Iris pigment epithelial cell (primary cell): ENCODE measurements around the gene ADCY4.

Experiments
- DNase-seq: peaks from one replicate; pipeline ENCODE4 v3.0.0-alpha.2; 2011; ENCODE audit warnings: low read depth

ADCY4 gene

DNA sequence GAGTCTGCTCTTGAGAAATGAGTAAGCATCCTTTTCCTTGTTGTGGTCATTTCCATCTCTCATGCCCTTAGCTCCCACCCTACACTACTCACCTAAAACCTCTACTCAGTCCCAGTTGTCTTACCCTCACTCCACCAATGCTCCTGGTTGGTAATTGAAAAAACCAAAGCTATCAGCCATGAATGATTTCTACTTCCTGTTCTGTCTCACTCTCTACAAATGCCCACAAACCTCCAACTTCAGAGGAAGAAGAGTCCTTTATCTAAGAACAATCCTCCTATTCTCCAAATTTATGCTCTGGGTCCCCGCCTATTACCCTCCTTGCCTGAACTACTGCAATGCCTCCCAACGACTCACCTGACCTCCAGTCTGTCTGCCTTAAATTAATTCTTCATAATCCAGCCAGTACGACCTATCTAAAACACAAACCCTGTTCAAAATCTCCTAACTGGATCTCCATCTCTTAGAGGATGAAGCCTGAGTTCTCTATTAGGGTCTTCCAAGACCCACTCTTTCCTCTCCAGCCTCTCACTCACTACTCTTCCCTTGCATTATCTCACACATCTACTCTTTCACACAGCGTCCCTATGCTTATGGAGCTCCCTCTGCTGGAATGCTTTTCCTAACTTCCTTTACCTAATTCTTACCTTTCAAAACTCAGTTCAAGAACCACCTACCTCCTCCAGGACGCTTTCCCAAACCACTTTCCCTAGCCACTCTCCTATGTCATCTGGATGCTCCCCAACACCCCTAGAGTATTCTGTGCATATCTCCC, 37.5 kb downstream of the ADCY4 start:
- no peak for DNase-seq

DNA sequence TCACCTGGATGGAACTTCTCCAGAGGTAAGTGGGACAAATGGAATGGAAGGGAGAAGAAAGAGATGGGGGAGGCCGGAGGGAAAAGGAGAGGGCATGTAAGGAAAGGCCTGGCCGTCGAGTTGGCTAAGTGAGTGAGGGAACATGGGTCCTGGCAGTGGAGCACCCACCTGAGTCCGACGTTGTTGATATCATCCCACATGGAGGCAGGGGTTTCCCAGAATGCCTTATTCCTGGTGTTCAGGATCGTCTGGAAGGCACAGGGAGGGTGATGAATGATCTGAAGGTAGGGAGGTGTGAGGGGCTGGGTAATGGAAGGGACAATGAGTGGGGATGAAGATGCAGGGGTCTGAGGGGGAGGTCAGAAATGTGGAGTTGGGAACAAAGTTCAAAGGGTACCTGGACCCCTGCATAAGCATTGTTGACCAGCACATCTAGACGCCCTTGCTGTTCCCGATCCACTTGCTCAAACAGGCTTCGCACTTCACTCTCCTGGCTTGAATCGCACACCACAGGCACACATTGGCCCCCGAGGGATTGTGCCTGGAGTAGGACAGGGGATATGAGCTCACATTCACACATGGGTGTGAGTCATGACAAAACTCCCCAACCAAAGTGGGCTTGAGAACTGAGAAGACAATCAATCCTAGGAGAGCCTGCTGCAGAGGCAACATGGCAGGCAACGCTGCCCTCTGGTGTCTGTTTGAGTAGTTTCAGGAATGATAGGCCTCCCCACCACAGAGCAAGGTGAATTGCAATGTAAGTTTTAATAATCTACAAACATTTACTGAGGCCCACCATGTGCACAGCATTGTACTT, 38.3 kb downstream of the ADCY4 start:
- peak; percentile 94 for DNase-seq

- DNase-seq = no peak
Observed at GRCh38 chr14:24293525-24293924, 41.3 kb downstream of the ADCY4 start.

- DNase-seq = no peak
Observed at GRCh38 chr14:24292118-24292807, 42.6 kb downstream of the ADCY4 start.

GRCh38 chr14:24291446-24292117, 43.3 kb downstream of the ADCY4 start:
- DNase-seq = no peak

- DNase-seq = no peak
Observed at GRCh38 chr14:24290746-24291145, 44.1 kb downstream of the ADCY4 start.

DNA sequence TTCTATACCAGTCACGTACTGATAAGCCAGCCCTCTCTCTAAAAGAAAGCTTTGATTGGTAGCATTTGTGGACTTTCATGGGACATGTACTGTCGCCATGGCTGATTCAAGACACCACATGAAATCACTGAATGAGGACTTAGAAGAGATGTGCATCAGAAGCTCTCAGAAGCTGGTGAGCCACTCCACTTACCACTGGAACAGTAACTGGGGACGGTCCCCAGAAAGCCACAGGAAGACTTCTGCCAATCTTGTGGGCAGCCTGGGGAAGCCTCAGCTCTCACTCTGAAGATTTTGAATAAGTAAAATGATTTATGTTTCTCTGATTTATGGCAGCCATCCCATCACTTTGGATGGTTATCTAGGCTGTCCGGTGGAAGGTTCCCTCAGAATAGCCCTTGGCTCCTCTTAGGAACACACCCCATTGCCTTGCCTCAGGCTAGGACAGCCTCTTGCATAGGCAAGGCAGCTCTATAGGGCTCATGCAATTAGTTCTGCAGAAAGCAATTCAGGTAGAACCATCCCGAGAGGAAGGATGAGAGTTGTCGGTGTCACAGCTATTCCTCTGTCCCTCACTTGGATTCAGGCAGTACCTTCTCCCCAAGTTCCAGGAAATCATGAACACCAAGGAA, 45.1 kb downstream of the ADCY4 start:
- DNase-seq = no peak

DNA sequence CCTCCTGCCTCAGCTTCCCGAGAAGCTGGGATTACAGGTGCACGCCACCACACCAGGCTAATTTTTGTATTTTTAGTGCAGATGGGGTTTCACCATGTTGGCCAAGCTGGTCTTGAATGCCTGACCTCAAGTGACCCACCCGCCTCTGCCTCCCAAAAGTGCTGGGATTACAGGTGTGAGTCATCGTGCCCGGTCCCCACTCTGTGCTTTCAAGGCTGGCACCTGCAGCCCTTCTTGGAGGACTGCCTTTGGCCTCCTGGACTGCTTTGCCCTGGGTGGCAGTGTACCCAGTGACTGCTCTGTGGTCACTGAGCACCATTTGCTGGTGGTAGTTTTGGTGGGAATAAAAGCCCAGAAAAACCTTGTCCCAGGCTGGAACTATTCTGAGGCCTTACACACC, 47.9 kb downstream of the ADCY4 start:
- no peak for DNase-seq

DNA sequence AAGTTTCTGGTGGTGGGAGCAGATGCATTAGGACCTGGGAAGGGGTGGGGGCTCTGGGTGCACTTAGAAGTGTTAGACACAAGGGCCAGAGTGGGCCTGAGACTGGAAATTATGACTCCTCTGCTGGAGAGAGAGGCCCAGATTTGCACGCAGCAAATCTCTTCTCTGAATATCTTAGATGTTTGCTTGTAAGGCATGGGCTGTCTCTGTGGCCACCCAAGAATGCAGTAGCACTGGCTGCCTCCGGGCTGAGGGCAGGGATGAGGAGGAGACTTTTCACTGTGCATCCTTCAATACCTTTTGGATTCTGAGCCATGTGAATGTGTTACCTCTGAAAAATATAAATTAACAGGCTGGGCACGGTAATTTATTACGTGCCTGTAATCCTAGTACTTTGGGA, 49.5 kb downstream of the ADCY4 start:
- no peak for DNase-seq

DNA sequence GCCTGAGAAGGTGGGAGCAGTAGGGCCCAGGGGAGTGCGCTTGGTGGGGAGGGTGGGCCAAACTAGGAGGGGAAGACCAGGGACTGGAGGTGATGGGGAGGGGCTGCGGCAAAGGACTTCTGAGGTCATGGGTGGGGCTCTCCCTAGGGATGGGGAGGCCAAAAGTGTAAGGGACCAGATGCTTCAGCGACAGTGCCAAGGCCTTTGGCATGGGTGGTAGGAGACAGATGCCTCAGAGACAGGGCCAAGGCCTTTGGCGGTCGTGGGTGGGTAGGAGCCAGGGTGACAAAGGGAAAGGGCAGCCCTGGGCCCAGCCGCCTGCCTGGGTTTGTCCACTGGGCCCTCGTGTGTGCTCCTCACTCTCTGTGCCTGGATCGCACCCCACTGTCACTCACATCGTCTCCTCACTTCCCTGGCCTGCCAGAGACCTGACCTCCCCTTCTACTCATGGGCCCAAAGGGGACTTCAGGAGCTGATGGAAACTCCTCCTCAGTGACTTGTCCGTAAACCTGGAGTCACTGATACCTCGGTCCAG, 50.3 kb downstream of the ADCY4 start:
- no peak for DNase-seq

GRCh38 chr14:24283796-24284460, 50.9 kb downstream of the ADCY4 start:
- no peak for DNase-seq

DNA sequence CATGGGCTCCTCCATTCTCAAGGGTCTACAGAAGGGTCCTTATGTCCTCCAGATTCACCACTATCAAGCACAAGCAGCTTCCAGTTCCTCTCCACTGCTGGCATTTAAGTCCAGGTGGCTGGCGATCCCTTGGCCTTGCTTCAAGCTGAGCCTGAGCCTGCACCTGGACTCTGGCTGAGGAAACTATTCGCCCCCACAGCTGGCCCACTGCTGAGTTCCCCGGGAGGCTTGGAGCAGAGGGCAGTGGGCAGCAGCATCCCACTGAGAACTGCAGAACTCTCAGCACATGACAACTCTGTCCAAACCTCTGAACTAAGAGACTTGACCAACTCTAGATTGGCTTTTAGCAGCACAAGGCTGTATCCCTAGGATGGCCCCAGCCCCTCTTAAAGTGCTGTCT, 52.1 kb downstream of the ADCY4 start:
- no peak for DNase-seq

DNA sequence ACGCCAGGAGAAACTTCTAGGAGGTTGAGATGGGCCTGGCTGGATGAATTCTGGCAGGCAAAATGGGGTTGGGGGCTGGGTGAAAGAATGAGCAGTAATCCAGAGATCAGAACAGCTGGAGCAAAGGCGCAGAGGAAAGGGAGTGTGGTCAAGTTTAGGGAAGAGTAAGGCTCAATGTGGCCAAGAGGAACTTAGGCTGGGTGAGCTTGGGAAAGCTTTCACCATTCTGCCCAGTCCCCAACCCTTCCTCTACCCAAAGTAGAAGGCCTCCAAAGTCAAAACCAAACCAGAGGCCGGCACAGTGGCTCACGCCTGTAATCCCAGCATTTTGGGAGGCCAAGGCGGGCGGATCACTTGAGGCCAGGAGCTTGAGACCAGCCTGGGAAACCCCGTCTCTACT, 53.2 kb downstream of the ADCY4 start:
- no peak for DNase-seq

GRCh38 chr14:24280797-24281460, 53.9 kb downstream of the ADCY4 start:
- DNase-seq = no peak

DNA sequence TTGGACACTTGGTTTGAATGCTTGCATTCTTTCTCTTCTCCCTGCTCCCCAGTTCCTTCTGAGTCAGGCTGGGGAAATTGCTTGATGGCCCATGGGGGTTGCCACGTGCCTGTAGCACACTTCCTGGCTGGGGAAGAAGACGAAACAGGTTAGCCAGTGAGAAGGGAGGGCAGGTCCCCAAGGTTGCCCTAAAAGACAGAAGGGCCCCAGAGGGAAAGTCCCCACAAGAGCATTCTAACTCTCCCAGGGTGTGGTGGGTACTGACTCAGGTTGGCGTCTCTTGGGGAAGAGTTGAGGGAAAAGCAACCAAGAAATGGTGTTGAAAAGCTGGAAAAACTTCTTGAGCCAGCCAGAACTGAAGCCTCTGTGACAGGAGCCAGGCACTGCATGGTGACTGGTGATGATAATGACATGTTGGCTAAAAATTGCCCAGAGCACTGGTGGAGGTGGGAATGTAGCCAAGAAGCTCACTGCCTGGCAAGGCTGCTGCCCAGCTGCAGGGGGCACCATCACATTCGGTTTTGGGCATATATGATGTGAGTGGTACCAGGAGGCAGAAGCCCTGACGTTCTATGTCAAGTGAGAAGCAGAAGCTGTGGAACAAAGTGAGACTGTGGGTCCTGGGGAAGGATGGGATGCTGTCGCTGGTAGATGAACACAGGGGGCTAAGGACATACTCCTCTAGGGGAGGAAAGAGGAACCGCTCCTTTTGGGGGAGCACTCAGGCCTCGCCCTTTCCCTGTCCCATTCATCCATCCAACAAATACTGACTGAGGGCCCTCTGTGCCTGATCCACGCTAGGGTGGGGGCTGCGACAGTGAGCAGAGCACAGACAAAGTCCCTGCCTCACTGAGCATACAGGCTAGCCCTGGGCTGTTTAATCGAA, 55.3 kb downstream of the ADCY4 start:
- DNase-seq = no peak

DNA sequence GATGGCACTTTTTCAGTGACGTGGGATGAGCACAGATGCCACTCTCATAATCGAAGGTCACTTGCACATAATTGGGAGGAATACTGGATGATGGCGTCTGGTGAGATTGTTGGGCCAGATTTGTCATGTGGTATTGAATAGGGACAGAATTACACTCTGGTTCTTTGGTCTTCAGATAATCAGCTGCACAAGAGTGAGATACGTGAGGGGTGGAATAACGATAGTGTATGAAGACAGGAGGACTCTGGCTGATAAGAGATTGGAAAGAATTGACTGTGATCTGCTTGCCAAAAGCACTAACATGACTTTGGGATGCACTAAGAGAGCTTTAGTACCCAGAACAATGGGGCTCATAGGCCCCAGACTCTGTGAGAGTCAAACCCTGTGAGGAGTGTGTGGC, 56.4 kb downstream of the ADCY4 start:
- no peak for DNase-seq

DNA sequence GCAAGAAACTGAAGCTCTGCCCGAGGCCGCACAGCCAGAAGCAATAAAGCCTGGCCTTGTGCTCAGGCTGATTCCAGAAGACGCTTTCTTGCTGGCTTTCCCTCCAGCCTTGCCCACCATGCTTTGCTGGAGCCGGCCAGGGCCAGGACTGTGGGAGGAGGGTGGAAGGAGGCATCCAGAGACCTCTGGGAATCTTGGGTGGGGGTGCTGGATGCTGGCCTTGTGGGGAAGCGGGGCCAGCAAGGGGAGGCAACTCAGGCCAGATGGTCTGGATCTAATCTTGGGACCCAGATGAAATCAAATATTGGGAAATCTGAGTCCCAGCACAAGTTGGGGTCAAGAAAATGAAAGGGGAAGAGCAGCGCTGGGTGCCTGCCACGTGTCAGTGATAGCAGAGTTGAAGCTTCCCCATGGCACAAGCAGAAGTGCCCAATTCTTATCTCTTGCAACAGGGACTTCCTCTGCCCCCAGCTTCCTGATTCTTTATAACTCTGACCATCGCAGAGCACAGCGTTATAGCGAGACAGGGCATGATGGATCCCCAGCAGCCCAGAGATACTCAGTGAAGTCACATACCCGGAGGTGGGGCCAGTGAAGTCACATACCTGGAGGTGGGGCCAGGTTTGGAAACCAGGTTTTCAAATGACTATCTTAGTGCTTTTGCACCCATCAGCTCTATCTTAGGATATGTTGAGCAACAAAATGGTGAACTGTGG, 57.1 kb downstream of the ADCY4 start:
- DNase-seq = no peak

- no peak for DNase-seq
Observed at GRCh38 chr14:24277071-24277470, 57.8 kb downstream of the ADCY4 start.

- peak; percentile 62 for DNase-seq
Observed at GRCh38 chr14:24274101-24274543, 60.7 kb downstream of the ADCY4 start.
